Fibroblast of lung (primary cell): ENCODE data around the gene IFT57. TPM values are rescaled to one million over a fixed set of nuclear protein-coding genes. Genes with fewer than 3 reads are reported as not detected.
"Not testable (repeated sequence)": the region's sequence is repeated elsewhere in the genome, so short reads cannot be mapped to it uniquely, and the experiment has no call there.

Experiments
- DNase-seq, 2 donors: peaks; one replicate each; pipeline versions ENCODE4 v3.0.0 to v3.0.0-alpha.2; 2010; ENCODE audit warnings: low read depth in 2 of 2
- H2AFZ ChIP-seq: 2 replicates; pipeline ENCODE4 v1.5.1; 2012; ENCODE audit warnings: low read length, control low read depth, inconsistent platforms
- H3K27ac ChIP-seq: 2 replicates; pipeline ENCODE4 v1.5.1; 2011; ENCODE audit warnings: low read length, control low read depth; ENCODE audit not compliant: insufficient read depth
- H3K27me3 ChIP-seq: 2 replicates; pipeline ENCODE4 v1.5.1; 2011; ENCODE audit warnings: mild to moderate bottlenecking, low read length; ENCODE audit not compliant: control insufficient read depth, insufficient read depth
- H3K36me3 ChIP-seq: 2 replicates; pipeline ENCODE4 v1.5.1; 2011; ENCODE audit warnings: low read length; ENCODE audit not compliant: control insufficient read depth, insufficient read depth
- H3K4me1 ChIP-seq: 2 replicates; pipeline ENCODE4 v1.5.1; 2011; ENCODE audit warnings: low read length; ENCODE audit not compliant: control insufficient read depth, insufficient read depth; ENCODE audit errors: extremely low read depth
- H3K4me2 ChIP-seq: 2 replicates; pipeline ENCODE4 v1.5.1; 2011; ENCODE audit warnings: low read length, control low read depth; ENCODE audit not compliant: insufficient read depth; ENCODE audit errors: extremely low read depth
- H3K4me3 ChIP-seq, 4 experiments: fragments of 200-600 bp in 1 of 4; sonication (generic) in 1 of 4; replicated peaks in 1 of 4; 2 replicates each; pipeline ENCODE4 v1.5.1; 2011 to 2016; ENCODE audit warnings: low read length in 4 of 4, low read depth in 3 of 4, mild to moderate bottlenecking in 3 of 4, control low read depth in 2 of 4, inconsistent platforms in 1 of 4, mixed read lengths in 1 of 4; ENCODE audit not compliant: insufficient read depth in 1 of 4; ENCODE audit errors: control extremely low read depth in 1 of 4
- H3K79me2 ChIP-seq: 2 replicates; pipeline ENCODE4 v1.5.1; 2012; ENCODE audit warnings: mild to moderate bottlenecking, low read length, inconsistent platforms; ENCODE audit not compliant: control insufficient read depth, insufficient read depth
- H3K9ac ChIP-seq: 2 replicates; pipeline ENCODE4 v1.5.1; 2011; ENCODE audit warnings: mild to moderate bottlenecking, low read length, control low read depth; ENCODE audit not compliant: insufficient read depth
- H3K9me3 ChIP-seq: 2 replicates; pipeline ENCODE4 v1.5.1; 2012; ENCODE audit warnings: low read depth, low read length; ENCODE audit not compliant: control insufficient read depth, insufficient read depth
- H4K20me1 ChIP-seq: 2 replicates; pipeline ENCODE4 v1.5.1; 2011; ENCODE audit warnings: low read length; ENCODE audit not compliant: control insufficient read depth, insufficient read depth; ENCODE audit errors: extremely low read depth
- EZH2 ChIP-seq: IDR thresholded peaks from 2 replicates; pipeline ENCODE4 v1.5.1; 2012; ENCODE audit warnings: low read length, control low read depth, mild to moderate bottlenecking; ENCODE audit errors: missing control alignments
- polyA plus RNA-seq, 2 donors: library from polyadenylated mRNA; depleted of rRNA in 1 of 2; stranded (reverse) in 1 of 2; unstranded in 1 of 2; fragments of >200 nt; gene quantifications; 2 replicates each; pipeline ENCODE4 v1.2.1, GENCODE V29; 2011 to 2012; ENCODE audit warnings: missing spikeins in 1 of 2
- total RNA-seq: library from RNA; depleted of rRNA; stranded (reverse); fragments of >200 nt; gene quantifications from 2 replicates; pipeline ENCODE4 v1.2.1, GENCODE V29; 2014
- TF ChIP-seq, protein P1 (sequence below), 2 donors: IDR thresholded peaks in 1 of 2; conservative IDR thresholded peaks in 1 of 2; 1 replicate in 1 of 2; 2 replicates in 1 of 2; pipeline ENCODE4 v1.5.1; 2011 to 2012; ENCODE audit warnings: low read length in 2 of 2, control low read depth in 1 of 2, inconsistent platforms in 1 of 2, low read depth in 1 of 2, mild to moderate bottlenecking in 1 of 2

Gene IFT57
- total and polyA plus RNA-seq, 2 donors (not counting 1 experiment from before 2014, with no cell fraction given) = 55.5 to 60.3 TPM

DNA sequence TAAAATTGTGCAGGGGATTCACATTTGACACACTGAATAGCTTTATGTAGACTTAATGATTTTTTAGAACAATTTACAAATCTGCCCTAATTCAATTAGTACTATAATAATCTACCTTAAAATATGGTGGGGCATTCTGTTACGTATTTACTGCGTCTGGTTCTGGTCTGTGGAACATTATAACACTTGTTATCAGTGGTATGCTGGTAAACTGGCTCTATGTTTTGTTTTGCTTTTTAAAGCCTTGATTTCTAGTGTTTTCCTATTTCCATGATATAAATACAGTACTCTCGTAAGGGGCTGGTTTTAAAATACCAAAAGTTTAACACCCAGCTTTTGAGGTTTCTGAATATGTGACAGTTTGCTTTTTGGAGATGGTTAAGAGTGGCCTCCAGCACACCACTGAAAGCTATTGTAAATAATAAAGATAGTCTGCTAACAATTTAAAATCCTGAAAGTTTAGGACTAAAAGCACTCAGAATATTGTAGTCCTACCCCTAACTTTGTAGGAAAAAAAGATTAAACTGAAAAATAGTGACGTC, 65.8 kb downstream of the IFT57 start:
- Histone ChIP-seq H2AFZ (no peak overlapping the region), H3K9me3 (no peaks in the 10 kb centered on the region)

GRCh38 chr3:108155642-108156041, 66.6 kb downstream of the IFT57 start:
- H3K4me2 ChIP-seq, H3K79me2 ChIP-seq, H3K4me1 ChIP-seq, DNase-seq, H2AFZ ChIP-seq, H3K36me3 ChIP-seq, H3K27me3 ChIP-seq, H3K27ac ChIP-seq, H3K9ac ChIP-seq, H3K9me3 ChIP-seq, H3K4me3 ChIP-seq, H4K20me1 ChIP-seq: not testable (repeated sequence)

More for the DNA sequence above, 65.8 kb downstream of the IFT57 start:
- Histone ChIP-seq H3K79me2 (no peaks in the 10 kb centered on the region), H3K4me1 (peaks cover 2% of the 10 kb centered on the region), H3K4me2 (no peak overlapping the region), H3K27ac (no peak overlapping the region), H3K4me3 (no peak overlapping the region), H3K9ac (no peak overlapping the region), H3K36me3 (no peaks in the 10 kb centered on the region), H3K27me3 (no peaks in the 10 kb centered on the region), H4K20me1 (no peaks in the 10 kb centered on the region)
- no peak for TF ChIP-seq EZH2
- TF ChIP-seq, protein P1, sequence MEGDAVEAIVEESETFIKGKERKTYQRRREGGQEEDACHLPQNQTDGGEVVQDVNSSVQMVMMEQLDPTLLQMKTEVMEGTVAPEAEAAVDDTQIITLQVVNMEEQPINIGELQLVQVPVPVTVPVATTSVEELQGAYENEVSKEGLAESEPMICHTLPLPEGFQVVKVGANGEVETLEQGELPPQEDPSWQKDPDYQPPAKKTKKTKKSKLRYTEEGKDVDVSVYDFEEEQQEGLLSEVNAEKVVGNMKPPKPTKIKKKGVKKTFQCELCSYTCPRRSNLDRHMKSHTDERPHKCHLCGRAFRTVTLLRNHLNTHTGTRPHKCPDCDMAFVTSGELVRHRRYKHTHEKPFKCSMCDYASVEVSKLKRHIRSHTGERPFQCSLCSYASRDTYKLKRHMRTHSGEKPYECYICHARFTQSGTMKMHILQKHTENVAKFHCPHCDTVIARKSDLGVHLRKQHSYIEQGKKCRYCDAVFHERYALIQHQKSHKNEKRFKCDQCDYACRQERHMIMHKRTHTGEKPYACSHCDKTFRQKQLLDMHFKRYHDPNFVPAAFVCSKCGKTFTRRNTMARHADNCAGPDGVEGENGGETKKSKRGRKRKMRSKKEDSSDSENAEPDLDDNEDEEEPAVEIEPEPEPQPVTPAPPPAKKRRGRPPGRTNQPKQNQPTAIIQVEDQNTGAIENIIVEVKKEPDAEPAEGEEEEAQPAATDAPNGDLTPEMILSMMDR (conservative IDR thresholded peaks at IDR 0.05 in 1 of 2, IDR thresholded peaks at IDR 0.05 in 1 of 2; ENCODE audit: low read depth in 1 of 2, low read length in 2 of 2) = no peak
- no peak for DNase-seq

DNA sequence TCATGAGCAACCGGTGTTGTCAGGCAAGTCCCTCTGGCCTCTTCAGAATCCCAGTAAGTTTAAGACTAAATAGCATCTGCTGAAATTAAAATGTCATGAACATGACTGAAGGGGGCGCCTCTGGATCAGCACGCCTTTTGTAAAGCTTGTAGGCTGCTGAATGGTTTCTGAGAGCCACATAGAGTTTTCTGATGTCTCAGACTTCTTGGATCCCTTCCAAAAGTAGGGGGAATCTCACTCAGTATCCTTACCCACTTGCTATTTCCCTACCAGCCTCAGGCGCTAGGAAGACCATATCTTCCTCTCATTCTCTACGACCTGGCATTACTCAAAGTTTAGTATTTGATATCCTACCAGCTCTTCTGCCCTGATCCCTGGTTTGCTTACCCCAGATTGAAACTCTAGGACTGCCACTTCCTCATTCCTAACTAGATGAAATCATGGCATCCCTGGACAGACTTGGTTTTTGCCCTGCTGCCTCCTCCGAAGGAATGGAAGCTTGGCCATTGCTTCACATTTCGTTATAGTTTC, 68.7 kb downstream of the IFT57 start:
- TF ChIP-seq, protein P1 (conservative IDR thresholded peaks at IDR 0.05 in 1 of 2, IDR thresholded peaks at IDR 0.05 in 1 of 2; ENCODE audit: low read depth in 1 of 2, low read length in 2 of 2) = peak; percentile 25 to 50
- TF ChIP-seq EZH2 = no peak
- Histone ChIP-seq H3K36me3 (no peaks in the 10 kb centered on the region), H3K9me3 (no peaks in the 10 kb centered on the region), H3K27me3 (no peaks in the 10 kb centered on the region), H3K27ac (no peak overlapping the region), H2AFZ (no peak overlapping the region), H3K4me2 (no peak overlapping the region), H3K9ac (no peak overlapping the region), H3K79me2 (no peaks in the 10 kb centered on the region), H3K4me3 (no peak overlapping the region), H3K4me1 (peaks cover 2% of the 10 kb centered on the region), H4K20me1 (no peaks in the 10 kb centered on the region)
- peak; percentile 61 to 79 for DNase-seq
